Gastrocnemius medialis (tissue), 4 donors: ENCODE results near the gene CHCHD3. TPM values are rescaled to one million over a fixed set of nuclear protein-coding genes. Genes with fewer than 3 reads are reported as not detected.

ENCODE experiments used
- ATAC-seq, 2 donors: fragments of 150-250 bp; one replicate each; pipeline ENCODE4 v1.9.1; 2016
- DNase-seq, 2 donors: peaks; one replicate each; pipeline ENCODE4 v3.0.0-alpha.2; 2019
- H3K27ac ChIP-seq, 4 donors: fragments of 200-600 bp; sonication (generic); 1 replicate in 1 of 4; 2 replicates in 3 of 4; pipeline ENCODE4 v1.5.1; 2016 to 2018; ENCODE audit warnings: mild to moderate bottlenecking in 2 of 4, moderate library complexity in 1 of 4
- H3K27me3 ChIP-seq, 3 donors: fragments of 200-600 bp; sonication (generic) in 2 of 3; 1 replicate in 1 of 3; 2 replicates in 2 of 3; pipeline versions ENCODE4 v1.5.1 to v1.6.0; 2016 to 2019; ENCODE audit warnings: mild to moderate bottlenecking in 1 of 3, moderate library complexity in 1 of 3
- H3K36me3 ChIP-seq, 2 donors: fragments of 200-600 bp; sonication (generic) in 1 of 2; one replicate each; pipeline ENCODE4 v1.5.1; 2017 to 2018
- H3K4me1 ChIP-seq, 2 donors: fragments of 200-600 bp; sonication (generic) in 1 of 2; one replicate each; pipeline ENCODE4 v1.5.1; 2016 to 2017; ENCODE audit warnings: mild to moderate bottlenecking in 2 of 2
- H3K4me3 ChIP-seq, 4 donors: fragments of 200-600 bp; sonication (generic) in 3 of 4; 1 replicate in 1 of 4; 2 replicates in 3 of 4; pipeline ENCODE4 v1.5.1; 2016 to 2019; ENCODE audit warnings: mild to moderate bottlenecking in 2 of 4
- H3K9me3 ChIP-seq, 3 donors: fragments of 200-600 bp; sonication (generic) in 2 of 3; 1 replicate in 1 of 3; 2 replicates in 2 of 3; pipeline ENCODE4 v1.5.1; 2016 to 2019
- POLR2A ChIP-seq, 2 donors: fragments of 450-650 bp; IDR thresholded peaks; one replicate each; pipeline ENCODE4 v1.6.1; 2017; ENCODE audit warnings: antibody characterized with exemption in 2 of 2, mild to moderate bottlenecking in 2 of 2, moderate library complexity in 2 of 2
- in situ Hi-C, 4 donors: fragments of 200-750 bp; cut with MboI; loops; one replicate each; pipeline versions ENCODE4 v1.15.0 to v1.8.0; 2017; ENCODE audit warnings: low sequenced_read_pairs in 4 of 4
- intact Hi-C: fragments of 100-400 bp; cut with DNase I; formaldehyde crosslinking; loops from one replicate; pipeline ENCODE4 v1.15.1; 2023; ENCODE audit warnings: low total_unique reads
- total RNA-seq, 4 donors: library from RNA; depleted of rRNA; stranded (reverse); fragments of >200 nt; gene quantifications; one replicate each; pipeline versions ENCODE4 v1.1.0 to v1.2.3, GENCODE V29; 2016
- TF ChIP-seq, protein P1 (sequence below), 5 experiments: fragments of 450-650 bp in 3 of 5; fragments of 200-600 bp in 2 of 5; sonication (generic) in 2 of 5; IDR thresholded peaks in 4 of 5; conservative IDR thresholded peaks in 1 of 5; 1 replicate in 4 of 5; 2 replicates in 1 of 5; pipeline ENCODE4 v1.5.1; 2016 to 2019; ENCODE audit warnings: antibody characterized with exemption in 5 of 5, mild to moderate bottlenecking in 3 of 5, moderate library complexity in 3 of 5

The CHCHD3 gene
- total RNA-seq, 4 donors from 2014 or later = 110 to 177 (median 131) TPM

DNA sequence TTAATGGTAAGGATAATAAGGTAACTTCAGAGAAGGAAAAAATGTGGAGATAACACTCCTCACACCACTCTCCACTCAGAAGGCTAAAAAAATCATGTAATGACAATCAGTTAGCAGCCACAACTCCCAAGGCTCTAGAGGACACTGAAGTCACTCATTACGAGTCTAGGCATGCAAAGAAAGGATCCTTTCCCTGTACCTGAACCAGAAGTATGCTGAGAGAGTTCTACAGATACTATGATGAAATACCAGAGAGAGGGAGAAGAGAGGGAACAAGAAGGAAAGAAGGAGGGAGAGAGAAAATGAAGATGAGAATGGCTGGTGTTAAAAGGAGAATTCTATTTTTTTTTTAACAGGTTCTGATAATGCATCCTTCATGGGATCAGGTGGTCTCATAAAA lies 281.4 kb downstream of the CHCHD3 start:
- H3K27ac ChIP-seq = no peak overlapping the region
- no peaks in the 10 kb centered on the region for H3K4me1 ChIP-seq
- H3K4me3 ChIP-seq = no peak overlapping the region
- ATAC-seq (no peak), DNase-seq (no peak)
- peaks cover 0 to 5% of the 10 kb centered on the region in 2 donors for H3K36me3 ChIP-seq
- in situ Hi-C loops (no loop called here), intact Hi-C loops (no loop called here)
- H3K9me3 ChIP-seq = no peaks in the 10 kb centered on the region
- TF ChIP-seq, protein P1, sequence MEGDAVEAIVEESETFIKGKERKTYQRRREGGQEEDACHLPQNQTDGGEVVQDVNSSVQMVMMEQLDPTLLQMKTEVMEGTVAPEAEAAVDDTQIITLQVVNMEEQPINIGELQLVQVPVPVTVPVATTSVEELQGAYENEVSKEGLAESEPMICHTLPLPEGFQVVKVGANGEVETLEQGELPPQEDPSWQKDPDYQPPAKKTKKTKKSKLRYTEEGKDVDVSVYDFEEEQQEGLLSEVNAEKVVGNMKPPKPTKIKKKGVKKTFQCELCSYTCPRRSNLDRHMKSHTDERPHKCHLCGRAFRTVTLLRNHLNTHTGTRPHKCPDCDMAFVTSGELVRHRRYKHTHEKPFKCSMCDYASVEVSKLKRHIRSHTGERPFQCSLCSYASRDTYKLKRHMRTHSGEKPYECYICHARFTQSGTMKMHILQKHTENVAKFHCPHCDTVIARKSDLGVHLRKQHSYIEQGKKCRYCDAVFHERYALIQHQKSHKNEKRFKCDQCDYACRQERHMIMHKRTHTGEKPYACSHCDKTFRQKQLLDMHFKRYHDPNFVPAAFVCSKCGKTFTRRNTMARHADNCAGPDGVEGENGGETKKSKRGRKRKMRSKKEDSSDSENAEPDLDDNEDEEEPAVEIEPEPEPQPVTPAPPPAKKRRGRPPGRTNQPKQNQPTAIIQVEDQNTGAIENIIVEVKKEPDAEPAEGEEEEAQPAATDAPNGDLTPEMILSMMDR (IDR thresholded peaks at IDR 0.05 in 4 of 5, conservative IDR thresholded peaks at IDR 0.05 in 1 of 5) = no peak
- no peak for TF ChIP-seq POLR2A (IDR thresholded peaks at IDR 0.05)
- no peaks in the 10 kb centered on the region for H3K27me3 ChIP-seq

DNA sequence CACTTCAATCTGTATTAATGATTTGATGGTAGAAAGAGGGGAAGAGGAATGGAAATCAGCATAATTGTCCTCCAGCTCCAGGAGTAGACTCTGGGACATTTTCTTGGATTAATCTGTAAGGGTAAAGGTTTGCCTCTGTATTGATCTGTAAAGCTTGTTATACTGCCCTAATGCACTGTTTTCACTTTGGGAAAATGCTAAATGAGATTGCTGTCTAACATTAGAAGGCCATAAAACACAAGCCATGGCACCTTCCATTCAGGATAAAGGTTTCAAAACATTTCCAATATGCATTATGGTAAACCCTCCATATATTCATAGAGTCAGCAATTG lies 282.8 kb downstream of the CHCHD3 start:
- H3K4me1 ChIP-seq = no peaks in the 10 kb centered on the region
- peaks cover 0 to 6% of the 10 kb centered on the region in 2 donors for H3K36me3 ChIP-seq
- DNase-seq (no peak), ATAC-seq (no peak)
- intact Hi-C loops = no loop called here
- no peak overlapping the region for H3K27ac ChIP-seq
- no peaks in the 10 kb centered on the region for H3K27me3 ChIP-seq
- in situ Hi-C loops = no loop called here
- TF ChIP-seq, protein P1 (IDR thresholded peaks at IDR 0.05 in 4 of 5, conservative IDR thresholded peaks at IDR 0.05 in 1 of 5) = no peak
- TF ChIP-seq POLR2A (IDR thresholded peaks at IDR 0.05) = no peak
- no peak overlapping the region for H3K4me3 ChIP-seq
- H3K9me3 ChIP-seq = no peaks in the 10 kb centered on the region

DNA sequence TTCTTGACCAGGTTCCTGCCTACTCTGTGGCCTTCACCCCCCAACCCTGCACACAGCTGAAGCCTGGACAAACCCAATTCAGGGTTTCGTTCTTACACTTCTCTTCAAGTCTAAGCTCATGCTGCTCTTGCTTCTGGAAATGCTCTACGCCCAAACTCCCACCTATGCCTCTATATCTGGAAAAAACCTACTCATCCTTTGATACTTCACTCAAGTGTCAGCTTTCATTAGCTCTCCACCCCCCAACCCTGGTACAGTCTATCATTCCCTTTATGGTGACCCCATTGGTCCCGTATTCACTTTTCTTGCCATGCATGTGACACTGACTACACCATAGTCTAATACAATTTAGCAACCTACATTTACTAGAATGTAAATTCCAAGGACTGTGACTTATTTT lies 284.7 kb downstream of the CHCHD3 start:
- in situ Hi-C loops (no loop called here), intact Hi-C loops (no loop called here)
- ATAC-seq = no peak

DNA sequence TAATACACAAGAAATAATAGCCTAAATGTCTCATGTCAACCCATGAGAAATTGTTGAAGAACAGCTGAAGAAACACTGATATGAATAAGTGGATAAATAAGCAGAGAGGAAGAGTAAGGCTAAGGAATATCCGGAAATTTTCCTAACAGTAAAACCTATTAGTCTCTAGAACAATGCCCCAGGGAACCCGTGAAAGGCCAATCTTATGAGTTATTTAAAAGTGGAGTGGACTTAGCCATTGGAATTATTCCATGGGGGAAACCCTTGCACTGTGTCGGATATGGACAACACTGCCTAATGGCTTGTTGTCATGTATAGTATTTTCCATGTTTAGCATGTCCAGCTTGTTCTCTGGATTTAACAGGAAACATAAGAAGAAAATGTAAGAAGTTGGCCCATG lies 288.4 kb downstream of the CHCHD3 start:
- TF ChIP-seq, protein P1 (IDR thresholded peaks at IDR 0.05 in 4 of 5, conservative IDR thresholded peaks at IDR 0.05 in 1 of 5) = no peak
- TF ChIP-seq POLR2A (IDR thresholded peaks at IDR 0.05) = no peak
- intact Hi-C loops (no loop called here), in situ Hi-C loops (no loop called here)
- DNase-seq (no peak), ATAC-seq (no peak)
- H3K27me3 ChIP-seq = no peaks in the 10 kb centered on the region
- no peak overlapping the region for H3K27ac ChIP-seq
- H3K9me3 ChIP-seq = no peaks in the 10 kb centered on the region
- no peaks in the 10 kb centered on the region for H3K4me1 ChIP-seq
- no peak overlapping the region for H3K4me3 ChIP-seq
- H3K36me3 ChIP-seq = peaks cover 0 to 6% of the 10 kb centered on the region in 2 donors

More for the DNA sequence above, 284.7 kb downstream of the CHCHD3 start:
- H3K4me3 ChIP-seq = no peak overlapping the region
- no peak for DNase-seq
- H3K27ac ChIP-seq = no peak overlapping the region
- no peak for TF ChIP-seq POLR2A (IDR thresholded peaks at IDR 0.05)
- TF ChIP-seq, protein P1 (IDR thresholded peaks at IDR 0.05 in 4 of 5, conservative IDR thresholded peaks at IDR 0.05 in 1 of 5) = no peak
- H3K4me1 ChIP-seq = no peaks in the 10 kb centered on the region
- no peaks in the 10 kb centered on the region for H3K9me3 ChIP-seq
- peaks cover 0 to 6% of the 10 kb centered on the region in 2 donors for H3K36me3 ChIP-seq
- H3K27me3 ChIP-seq = no peaks in the 10 kb centered on the region

DNA sequence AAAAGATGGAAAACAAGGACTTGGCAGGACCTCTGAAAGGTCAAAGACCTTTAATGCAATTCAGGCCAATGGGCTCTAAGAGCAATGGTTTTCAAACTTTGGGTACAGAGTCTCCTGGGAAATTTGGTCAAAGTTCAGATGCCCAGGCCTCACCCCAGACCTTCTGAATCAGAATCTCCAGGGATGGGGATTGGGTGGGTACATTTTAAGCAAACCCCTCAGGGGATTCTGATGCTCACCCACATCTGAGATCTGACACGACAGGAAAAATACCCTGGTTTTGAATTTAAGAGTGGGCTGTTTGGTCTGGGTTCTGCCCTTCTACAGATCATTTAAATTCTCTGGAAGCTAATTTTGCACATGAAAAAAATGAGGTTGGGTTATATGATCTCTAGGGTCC lies 290.9 kb downstream of the CHCHD3 start:
- no peak for TF ChIP-seq POLR2A (IDR thresholded peaks at IDR 0.05)
- TF ChIP-seq, protein P1 (IDR thresholded peaks at IDR 0.05 in 4 of 5, conservative IDR thresholded peaks at IDR 0.05 in 1 of 5) = no peak
- Histone ChIP-seq H3K4me1 (no peaks in the 10 kb centered on the region), H3K9me3 (no peaks in the 10 kb centered on the region), H3K36me3 (peaks cover 0 to 11% of the 10 kb centered on the region in 2 donors), H3K27ac (no peak overlapping the region), H3K27me3 (no peaks in the 10 kb centered on the region), H3K4me3 (no peak overlapping the region)
- intact Hi-C loops = no loop called here
- no peak for DNase-seq
- ATAC-seq = no peak
- in situ Hi-C loops = no loop called here
